GM19351 (cell line): ENCODE results near the gene FDX1.

ENCODE experiments used
- ATAC-seq: cut with Tn5 transposase; IDR thresholded peaks from one replicate; pipeline ENCODE4 v1.9.1; 2021; ENCODE audit warnings: mild to moderate bottlenecking, moderate library complexity; ENCODE audit not compliant: unreplicated experiment

FDX1 gene

DNA sequence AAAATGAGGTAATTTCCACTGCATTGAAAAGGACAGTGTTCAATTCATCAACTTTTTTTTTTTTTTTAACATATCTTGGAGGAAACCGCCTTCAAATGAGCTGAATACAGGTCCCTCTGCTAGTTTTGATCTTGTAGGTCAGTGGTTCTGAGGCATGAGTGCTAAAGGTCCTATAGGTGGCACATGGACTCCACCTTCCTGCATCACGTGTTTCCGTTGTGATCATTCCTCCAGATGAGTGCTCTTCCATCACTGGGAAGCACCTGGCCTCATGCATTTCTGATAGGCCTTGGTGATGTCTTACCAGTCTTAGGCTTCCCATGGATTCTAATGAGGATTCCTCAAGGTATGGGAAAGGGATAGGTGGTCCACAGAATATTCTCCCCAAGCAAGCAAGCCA lies 37.8 kb downstream of the FDX1 start:
- no peak for ATAC-seq

DNA sequence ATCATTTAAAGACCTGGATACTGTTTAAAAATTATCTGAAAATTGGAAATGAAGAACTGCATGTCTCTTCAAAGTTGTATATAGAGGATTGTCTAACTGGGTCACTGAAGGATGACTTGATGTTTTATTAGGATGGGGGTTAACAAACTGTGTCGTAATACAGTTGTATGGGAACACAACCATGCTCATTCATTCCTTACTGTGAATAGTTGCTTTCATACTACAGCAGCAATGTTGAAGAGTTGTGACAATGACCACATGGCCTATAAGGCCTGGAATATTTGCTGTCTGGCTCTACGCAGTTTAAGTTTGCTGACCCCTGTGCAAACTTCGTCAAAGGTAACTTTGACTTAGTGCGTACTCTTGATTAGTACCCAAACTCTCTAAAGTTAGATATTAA lies 38.4 kb downstream of the FDX1 start:
- ATAC-seq = no peak

- ATAC-seq = no peak
Measured at GRCh38 chr11:110469127-110469526, 39.4 kb downstream of the FDX1 start.

GRCh38 chr11:110470716-110471115 lies 41.0 kb downstream of the FDX1 start:
- ATAC-seq = no peak

- ATAC-seq = no peak
Measured at GRCh38 chr11:110471371-110471770, 41.6 kb downstream of the FDX1 start.

DNA sequence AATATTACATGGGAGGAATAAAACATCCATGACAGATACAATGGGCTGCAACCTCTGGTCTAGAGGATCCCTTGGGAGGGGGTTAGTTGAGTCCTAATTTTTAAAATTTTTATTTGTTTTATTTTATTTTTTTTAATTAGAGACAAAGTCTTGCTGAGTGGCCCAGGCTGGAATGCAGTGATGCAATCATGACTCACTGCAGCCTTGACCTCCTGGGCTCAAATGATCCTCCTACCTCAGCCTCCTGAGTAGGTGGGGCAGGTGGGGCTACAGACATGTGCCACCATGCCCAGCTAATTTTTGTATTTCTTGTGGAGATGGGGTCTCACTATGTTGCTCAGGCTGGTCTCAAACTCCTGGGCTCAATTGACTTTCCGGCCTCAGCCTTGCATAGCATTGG lies 43.1 kb downstream of the FDX1 start:
- no peak for ATAC-seq

- no peak for ATAC-seq
Measured at GRCh38 chr11:110473706-110474105, 44.0 kb downstream of the FDX1 start.

DNA sequence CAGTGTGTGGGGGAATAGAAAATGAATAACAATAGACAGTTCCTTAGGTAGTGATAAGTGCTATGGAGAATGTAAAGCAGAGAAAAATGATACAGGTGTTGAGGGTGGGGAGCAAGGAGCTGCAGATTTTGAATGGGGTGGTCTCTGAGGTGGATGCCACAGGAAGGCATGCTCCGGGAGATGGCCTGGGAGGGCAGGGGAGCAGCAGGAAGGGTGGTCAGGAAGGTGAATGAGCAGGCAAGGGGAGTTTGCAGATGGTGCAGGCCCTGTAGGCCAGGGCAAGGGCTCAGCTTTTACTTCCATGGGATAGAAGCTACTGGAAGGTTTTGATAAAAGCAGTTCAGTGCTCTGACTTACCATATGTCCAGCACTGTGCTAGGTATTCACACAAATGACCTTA lies 44.8 kb downstream of the FDX1 start:
- ATAC-seq = no peak

GRCh38 chr11:110475671-110476070 lies 45.9 kb downstream of the FDX1 start:
- no peak for ATAC-seq

DNA sequence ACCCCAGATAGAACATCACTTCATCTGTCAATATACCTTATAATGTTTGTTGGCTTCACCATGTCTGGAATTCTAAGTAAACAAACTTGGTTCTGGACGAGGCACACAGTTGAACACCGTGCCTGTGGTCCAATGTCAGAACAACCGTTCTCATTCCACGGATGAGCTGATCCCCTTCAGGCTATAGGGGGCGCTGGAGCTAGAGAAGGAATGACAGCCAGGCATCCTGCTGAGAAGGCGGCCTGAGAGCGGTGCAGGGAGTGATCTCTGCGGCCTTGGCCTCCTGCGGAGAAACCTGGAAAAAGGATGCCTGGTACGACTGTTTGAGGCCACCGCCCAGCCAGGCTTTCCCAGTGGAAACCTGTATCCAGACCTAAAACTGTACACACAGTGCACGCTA lies 48.7 kb downstream of the FDX1 start:
- no peak for ATAC-seq

GRCh38 chr11:110479108-110480101 lies 49.7 kb downstream of the FDX1 start:
- ATAC-seq = no peak

GRCh38 chr11:110481523-110481922 lies 51.8 kb downstream of the FDX1 start:
- ATAC-seq = no peak

- ATAC-seq = no peak
Measured at GRCh38 chr11:110486156-110486555, 56.4 kb downstream of the FDX1 start.

DNA sequence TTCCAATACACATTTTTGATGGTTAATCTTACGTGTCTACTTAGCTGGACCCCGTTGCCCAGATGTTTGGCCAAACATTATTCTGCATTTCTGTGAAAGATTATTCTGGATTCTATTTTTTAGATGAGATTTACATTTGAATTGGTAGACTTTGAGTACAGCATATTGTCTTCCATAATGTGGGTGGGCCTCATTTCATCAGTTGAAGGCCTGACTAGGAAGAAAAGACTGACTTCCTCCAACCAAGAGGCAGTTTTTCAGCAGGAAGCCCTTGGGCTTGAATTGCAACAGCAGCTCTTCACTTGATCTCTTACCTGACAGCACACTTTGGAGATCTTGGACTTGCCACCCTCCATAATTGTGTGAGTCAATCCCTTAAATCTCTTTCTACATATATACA lies 58.7 kb downstream of the FDX1 start:
- no peak for ATAC-seq

- no peak for ATAC-seq
Measured at GRCh38 chr11:110490886-110491285, 61.1 kb downstream of the FDX1 start.

DNA sequence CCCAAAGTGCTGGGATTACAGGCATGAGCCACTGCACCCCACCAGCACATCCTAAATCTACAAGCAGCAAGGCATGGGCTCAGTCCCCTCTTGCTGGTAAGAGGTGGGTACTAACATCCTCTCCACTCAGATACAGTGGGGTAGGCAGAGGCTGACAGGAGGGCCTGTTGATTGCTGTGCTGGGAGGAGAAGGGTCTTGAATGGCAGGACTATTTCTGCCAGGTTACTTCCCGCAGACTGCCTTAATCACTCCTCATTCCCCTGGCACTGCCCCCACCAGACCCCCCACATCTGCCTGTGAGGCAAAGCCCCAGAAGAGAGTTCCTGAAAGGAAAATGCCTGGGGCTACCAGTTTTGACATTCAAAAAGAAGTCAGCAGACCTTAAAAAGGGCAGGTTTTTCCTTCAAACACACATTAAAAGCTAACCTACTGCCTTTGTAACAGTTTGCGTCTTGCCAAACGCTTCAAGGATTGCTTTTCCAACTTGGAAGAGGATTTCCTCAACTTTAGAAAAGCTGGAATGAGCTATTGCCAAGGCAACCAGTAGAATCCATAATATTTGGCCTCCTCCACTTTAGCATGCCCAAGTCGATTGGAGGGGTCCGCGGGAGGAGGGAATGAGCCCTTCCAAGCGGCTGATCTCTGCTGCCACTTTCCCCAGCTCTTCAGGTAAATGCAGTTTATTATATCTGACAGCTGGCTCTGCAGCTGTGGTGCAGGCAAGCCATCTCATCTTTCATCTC lies 62.0 kb downstream of the FDX1 start:
- ATAC-seq = no peak

GRCh38 chr11:110492321-110492685 lies 62.6 kb downstream of the FDX1 start:
- ATAC-seq = no peak

DNA sequence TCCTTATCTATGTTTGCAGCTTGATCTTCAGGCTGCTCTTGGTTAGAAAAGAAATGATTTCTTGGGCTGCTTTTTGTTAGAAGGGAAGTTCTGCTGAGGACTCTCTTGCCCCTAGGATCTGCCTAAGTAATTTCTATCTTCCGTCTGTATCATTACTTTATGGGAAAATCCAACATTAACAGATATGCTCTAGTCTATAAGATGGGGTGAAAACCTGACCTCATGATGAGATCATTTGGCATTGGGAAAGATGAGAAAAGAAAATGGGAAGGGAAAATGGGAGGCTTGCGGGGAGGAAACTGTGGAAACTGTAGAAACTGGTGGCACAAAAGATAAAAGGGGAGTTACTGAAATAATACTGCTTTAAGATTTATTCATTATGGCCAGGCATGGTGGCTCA lies 63.6 kb downstream of the FDX1 start:
- no peak for ATAC-seq

DNA sequence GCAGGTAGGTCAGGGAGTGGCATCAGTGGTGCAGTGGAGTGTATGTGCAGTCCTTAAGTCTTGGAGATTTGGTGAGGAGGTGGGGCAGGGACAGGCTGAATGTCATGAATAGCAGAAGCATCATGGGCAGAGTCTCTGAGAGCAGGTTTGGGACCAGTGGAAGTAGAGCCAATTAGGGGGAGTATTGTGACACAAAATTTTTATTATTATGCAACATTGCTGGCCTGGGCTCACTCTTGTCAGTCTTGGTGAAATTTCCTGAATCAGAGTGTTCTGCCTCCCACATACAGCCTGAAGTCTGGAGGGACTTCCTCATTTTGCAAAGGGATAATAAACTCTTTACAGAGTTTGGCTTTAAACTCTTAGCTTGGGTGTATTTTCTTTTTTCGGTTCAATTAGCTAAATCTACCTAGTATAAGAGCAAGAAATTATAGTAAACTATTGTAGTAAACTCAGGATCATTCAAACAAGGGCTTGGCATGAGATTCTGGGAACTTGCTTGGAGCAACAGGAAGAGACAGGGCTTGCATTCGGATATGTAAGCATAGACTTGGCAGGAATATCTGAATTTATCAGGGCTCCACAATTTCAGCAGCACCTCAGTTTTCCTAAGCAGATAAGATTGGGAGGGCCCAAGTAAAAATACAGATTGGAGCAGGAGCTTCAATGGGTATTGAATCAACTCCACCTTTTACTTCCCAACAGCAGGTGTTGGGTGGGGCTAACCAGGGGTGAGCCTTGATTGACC lies 67.7 kb downstream of the FDX1 start:
- no peak for ATAC-seq

- no peak for ATAC-seq
Measured at GRCh38 chr11:110501428-110501827, 71.7 kb downstream of the FDX1 start.

GRCh38 chr11:110505528-110506284 lies 76.0 kb downstream of the FDX1 start:
- ATAC-seq = no peak
